ENCODE measurements around the gene PLEKHB1. TPM values are rescaled to one million over a fixed set of nuclear protein-coding genes. Genes with fewer than 3 reads are reported as not detected.

Gene PLEKHB1
- total and polyA plus RNA-seq, 4 donors: 8.1 to 38.8 (median 11.9) TPM

- H3K27me3 ChIP-seq (ENCODE audit: control insufficient read depth in 3 of 3, insufficient read depth in 3 of 3, low read length in 2 of 3): peaks cover 0 to 18% (median 7%) of the 10 kb centered on the region in 3 donors
- 67 to 78% methylated on average over 8 of the region's 8 CpGs for WGBS, 2 donors
- DNase-seq (peak in 1 of 3 donors; percentile 23), ATAC-seq (ENCODE audit: insufficient read depth, low FRiP score) (no peak)
- TF ChIP-seq CTCF (IDR thresholded peaks at IDR 0.05; ENCODE audit: control extremely low read depth, extremely low read depth): no peak
- H3K9me3 ChIP-seq (ENCODE audit: control insufficient read depth in 4 of 4, insufficient read depth in 3 of 4, low read length in 3 of 4): no peaks in the 10 kb centered on the region
- peaks cover 0 to 17% (median 2%) of the 10 kb centered on the region in 5 donors for H3K4me1 ChIP-seq (ENCODE audit: control insufficient read depth in 5 of 5, insufficient read depth in 5 of 5, low read length in 5 of 5)
- no peaks in the 10 kb centered on the region for H3K36me3 ChIP-seq (ENCODE audit: control insufficient read depth in 4 of 4, insufficient read depth in 4 of 4, low read length in 4 of 4)
- H3K9ac ChIP-seq (ENCODE audit: insufficient read depth in 1 of 2, low read length in 2 of 2): no peak overlapping the region
- no peak overlapping the region for H3K27ac ChIP-seq (ENCODE audit: low read depth in 1 of 2, low read length in 1 of 2)
- H3K4me3 ChIP-seq: no peak overlapping the region
Measured at GRCh38 chr11:73648571-73649046, 2.2 kb downstream of the PLEKHB1 start.

- DNase-seq (no peak), ATAC-seq (ENCODE audit: insufficient read depth, low FRiP score) (no peak)
- H3K27ac ChIP-seq (ENCODE audit: low read depth in 1 of 2, low read length in 1 of 2): no peak overlapping the region
- no peak for TF ChIP-seq CTCF (IDR thresholded peaks at IDR 0.05; ENCODE audit: control extremely low read depth, extremely low read depth)
- H3K27me3 ChIP-seq (ENCODE audit: control insufficient read depth in 3 of 3, insufficient read depth in 3 of 3, low read length in 2 of 3): peaks cover 0 to 18% (median 7%) of the 10 kb centered on the region in 3 donors
- no peak overlapping the region for H3K4me3 ChIP-seq
- no peaks in the 10 kb centered on the region for H3K9me3 ChIP-seq (ENCODE audit: control insufficient read depth in 4 of 4, insufficient read depth in 3 of 4, low read length in 3 of 4)
- 81 to 82% methylated on average over 9 of the region's 9 CpGs for WGBS, 2 donors
- peaks cover 0 to 17% (median 2%) of the 10 kb centered on the region in 5 donors for H3K4me1 ChIP-seq (ENCODE audit: control insufficient read depth in 5 of 5, insufficient read depth in 5 of 5, low read length in 5 of 5)
- H3K9ac ChIP-seq (ENCODE audit: insufficient read depth in 1 of 2, low read length in 2 of 2): no peak overlapping the region
- H3K36me3 ChIP-seq (ENCODE audit: control insufficient read depth in 4 of 4, insufficient read depth in 4 of 4, low read length in 4 of 4): no peaks in the 10 kb centered on the region
Measured at GRCh38 chr11:73649206-73649605, 2.8 kb downstream of the PLEKHB1 start.

- no peaks in the 10 kb centered on the region for H3K36me3 ChIP-seq (ENCODE audit: control insufficient read depth in 4 of 4, insufficient read depth in 4 of 4, low read length in 4 of 4)
- no peak overlapping the region for H3K4me3 ChIP-seq
- 91 to 94% methylated on average over 14 of the region's 14 CpGs for WGBS, 2 donors
- peaks cover 0 to 13% (median 7%) of the 10 kb centered on the region in 3 donors for H3K27me3 ChIP-seq (ENCODE audit: control insufficient read depth in 3 of 3, insufficient read depth in 3 of 3, low read length in 2 of 3)
- H3K9ac ChIP-seq (ENCODE audit: insufficient read depth in 1 of 2, low read length in 2 of 2): no peak overlapping the region
- no peak for ATAC-seq (ENCODE audit: insufficient read depth, low FRiP score)
- no peak for DNase-seq
- H3K9me3 ChIP-seq (ENCODE audit: control insufficient read depth in 4 of 4, insufficient read depth in 3 of 4, low read length in 3 of 4): no peaks in the 10 kb centered on the region
- no peak overlapping the region for H3K27ac ChIP-seq (ENCODE audit: low read depth in 1 of 2, low read length in 1 of 2)
- TF ChIP-seq CTCF (IDR thresholded peaks at IDR 0.05; ENCODE audit: control extremely low read depth, extremely low read depth): no peak
- peaks cover 0 to 13% (median 2%) of the 10 kb centered on the region in 5 donors for H3K4me1 ChIP-seq (ENCODE audit: control insufficient read depth in 5 of 5, insufficient read depth in 5 of 5, low read length in 5 of 5)
Measured at GRCh38 chr11:73650400-73650799, 4.0 kb downstream of the PLEKHB1 start.

GRCh38 chr11:73651252-73651651 is 4.9 kb downstream of the PLEKHB1 start:
- Histone ChIP-seq H3K27me3 (ENCODE audit: control insufficient read depth in 3 of 3, insufficient read depth in 3 of 3, low read length in 2 of 3) (peaks cover 0 to 5% (median 0%) of the 10 kb centered on the region in 3 donors), H3K9ac (ENCODE audit: insufficient read depth in 1 of 2, low read length in 2 of 2) (no peak overlapping the region), H3K4me3 (no peak overlapping the region), H3K4me1 (ENCODE audit: control insufficient read depth in 5 of 5, insufficient read depth in 5 of 5, low read length in 5 of 5) (peaks cover 0 to 7% (median 2%) of the 10 kb centered on the region in 5 donors), H3K36me3 (ENCODE audit: control insufficient read depth in 4 of 4, insufficient read depth in 4 of 4, low read length in 4 of 4) (no peaks in the 10 kb centered on the region), H3K9me3 (ENCODE audit: control insufficient read depth in 4 of 4, insufficient read depth in 3 of 4, low read length in 3 of 4) (no peaks in the 10 kb centered on the region), H3K27ac (ENCODE audit: low read depth in 1 of 2, low read length in 1 of 2) (no peak overlapping the region)
- ATAC-seq (ENCODE audit: insufficient read depth, low FRiP score) (no peak), DNase-seq (no peak)
- TF ChIP-seq CTCF (IDR thresholded peaks at IDR 0.05; ENCODE audit: control extremely low read depth, extremely low read depth): no peak
- 96 to 97% methylated on average over 5 of the region's 5 CpGs for WGBS, 2 donors

Data from lung (tissue), 12 donors.